ENCODE data around the gene MAGI3.
"Not testable (repeated sequence)": the region's sequence is repeated elsewhere in the genome, so short reads cannot be mapped to it uniquely, and the experiment has no call there.

The MAGI3 gene

GRCh38 chr1:113587475-113587874, 197.2 kb downstream of the MAGI3 start:
- no peak for TF ChIP-seq CTCF (IDR thresholded peaks at IDR 0.05; ENCODE audit: low read depth, low read length)
- Histone ChIP-seq H3K9me3 (ENCODE audit: severe bottlenecking) (no peaks in the 10 kb centered on the region), H3K36me3 (no peaks in the 10 kb centered on the region), H3K4me3 (ENCODE audit: low read depth, low read length) (no peak overlapping the region), H3K27me3 (ENCODE audit: insufficient read depth, low read depth, severe bottlenecking) (no peaks in the 10 kb centered on the region), H3K27ac (no peak overlapping the region)
- no peak for DNase-seq

- Histone ChIP-seq H3K36me3 (peaks cover 8% of the 10 kb centered on the region), H3K4me3 (ENCODE audit: low read depth, low read length) (no peak overlapping the region), H3K9me3 (ENCODE audit: severe bottlenecking) (no peaks in the 10 kb centered on the region), H3K27me3 (ENCODE audit: insufficient read depth, low read depth, severe bottlenecking) (no peaks in the 10 kb centered on the region), H3K27ac (no peak overlapping the region)
- TF ChIP-seq CTCF (IDR thresholded peaks at IDR 0.05; ENCODE audit: low read depth, low read length): no peak
- no peak for DNase-seq
Observed at GRCh38 chr1:113592230-113592629, 201.9 kb downstream of the MAGI3 start.

GRCh38 chr1:113593550-113594297, 203.4 kb downstream of the MAGI3 start:
- H3K4me3 ChIP-seq (ENCODE audit: low read depth, low read length): no peak overlapping the region
- no peak overlapping the region for H3K27ac ChIP-seq
- TF ChIP-seq CTCF (IDR thresholded peaks at IDR 0.05; ENCODE audit: low read depth, low read length): no peak
- H3K36me3 ChIP-seq: peaks cover 14% of the 10 kb centered on the region
- no peak for DNase-seq
- H3K27me3 ChIP-seq (ENCODE audit: insufficient read depth, low read depth, severe bottlenecking): no peaks in the 10 kb centered on the region
- H3K9me3 ChIP-seq (ENCODE audit: severe bottlenecking): no peaks in the 10 kb centered on the region

- not testable (repeated sequence) for H3K36me3 ChIP-seq; H3K27ac ChIP-seq; H3K9me3 ChIP-seq (ENCODE audit: severe bottlenecking); H3K4me3 ChIP-seq (ENCODE audit: low read depth, low read length); DNase-seq; H3K27me3 ChIP-seq (ENCODE audit: insufficient read depth, low read depth, severe bottlenecking)
Observed at GRCh38 chr1:113604466-113604865, 214.2 kb downstream of the MAGI3 start.

- DNase-seq: no peak
Observed at GRCh38 chr1:113605146-113605545, 214.8 kb downstream of the MAGI3 start.

GRCh38 chr1:113608399-113608798, 218.1 kb downstream of the MAGI3 start:
- Histone ChIP-seq H3K9me3 (ENCODE audit: severe bottlenecking) (no peaks in the 10 kb centered on the region), H3K36me3 (no peaks in the 10 kb centered on the region; the same call in 1 of the 2 replicates), H3K4me3 (ENCODE audit: low read depth, low read length) (no peak overlapping the region), H3K27me3 (ENCODE audit: insufficient read depth, low read depth, severe bottlenecking) (no peaks in the 10 kb centered on the region), H3K27ac (no peak overlapping the region)
- TF ChIP-seq CTCF (IDR thresholded peaks at IDR 0.05; ENCODE audit: low read depth, low read length): no peak
- DNase-seq: no peak

More at GRCh38 chr1:113605146-113605545, 214.8 kb downstream of the MAGI3 start:
- no peak overlapping the region for H3K27ac ChIP-seq
- no peaks in the 10 kb centered on the region for H3K36me3 ChIP-seq
- no peaks in the 10 kb centered on the region for H3K27me3 ChIP-seq (ENCODE audit: insufficient read depth, low read depth, severe bottlenecking)
- no peak overlapping the region for H3K4me3 ChIP-seq (ENCODE audit: low read depth, low read length)
- no peak for TF ChIP-seq CTCF (IDR thresholded peaks at IDR 0.05; ENCODE audit: low read depth, low read length)
- no peaks in the 10 kb centered on the region for H3K9me3 ChIP-seq (ENCODE audit: severe bottlenecking)
